Panc1 (cell line): Measurements from ENCODE around the gene ALPL. TPM values are rescaled to one million over a fixed set of nuclear protein-coding genes. Genes with fewer than 3 reads are reported as not detected.
A peak's percentile ranks its signal among the peaks of the same experiment; 100 is the strongest.

ENCODE experiments used
- ATAC-seq: fragments of 200-7000 bp; cut with Tn5 transposase; 2 replicates; pipeline ENCODE4 v1.9.1; 2020; ENCODE audit warnings: mild to moderate bottlenecking, moderate library complexity
- BruUV-seq: library from RNA; stranded (reverse); fragments of 400-500 nt; replicated peaks from 2 replicates; lab custom pipeline; 2021; lab: Mats Ljungman, UMichigan
- CTCF ChIA-PET: fragments of 300-600 bp; sonication (Branson Sonifier 250); formaldehyde crosslinking; loops from one replicate; lab custom pipeline; 2022; ENCODE audit warnings: antibody characterized with exemption; lab: Charles Lee
- POLR2A ChIA-PET: fragments of 300-600 bp; sonication (Branson Sonifier 250); formaldehyde crosslinking; loops from one replicate; lab custom pipeline; 2022; ENCODE audit warnings: antibody characterized with exemption; lab: Charles Lee
- DNase-seq: peaks from one replicate; pipeline ENCODE4 v3.0.0-alpha.2; 2010; ENCODE audit warnings: low read depth, low spot score
- H3K27ac ChIP-seq: 2 replicates; pipeline ENCODE4 v1.5.1; 2011; ENCODE audit warnings: mild to moderate bottlenecking, low read length, inconsistent platforms
- H3K27me3 ChIP-seq: fragments of 200-500 bp; sonication (Bioruptor generic); 2 replicates; pipeline ENCODE4 v1.6.0; 2014; ENCODE audit warnings: low read length, inconsistent platforms; ENCODE audit not compliant: control insufficient read depth, insufficient read depth
- H3K36me3 ChIP-seq: fragments of 200-500 bp; sonication (Bioruptor generic); 2 replicates; pipeline ENCODE4 v1.5.1; 2014; ENCODE audit warnings: inconsistent platforms, mild to moderate bottlenecking, low read length, moderate library complexity; ENCODE audit not compliant: control insufficient read depth, insufficient read depth
- H3K4me1 ChIP-seq: 2 replicates; pipeline ENCODE4 v1.5.1; 2011; ENCODE audit warnings: inconsistent platforms, mild to moderate bottlenecking, low read length, moderate library complexity; ENCODE audit not compliant: control insufficient read depth, insufficient read depth
- H3K4me3 ChIP-seq, 2 experiments: 2 replicates each; pipeline ENCODE4 v1.5.1; 2011 to 2012; ENCODE audit warnings: low read depth in 2 of 2, low read length in 2 of 2, mild to moderate bottlenecking in 2 of 2, inconsistent platforms in 1 of 2, moderate library complexity in 1 of 2
- H3K9me3 ChIP-seq: fragments of 200-500 bp; sonication (Bioruptor generic); 2 replicates; pipeline ENCODE4 v1.5.1; 2014; ENCODE audit warnings: low read depth, mild to moderate bottlenecking, inconsistent platforms, low read length, moderate library complexity; ENCODE audit not compliant: control insufficient read depth, insufficient read depth
- CTCF ChIP-seq: fragments of 450-650 bp; IDR thresholded peaks from 2 replicates; pipeline ENCODE4 v1.5.1; 2017; ENCODE audit warnings: mild to moderate bottlenecking
- POLR2AphosphoS5 ChIP-seq: IDR thresholded peaks from 2 replicates; pipeline ENCODE4 v1.6.1; 2012; ENCODE audit warnings: mild to moderate bottlenecking, low read depth, low read length, moderate library complexity
- REST ChIP-seq, 2 experiments: IDR thresholded peaks; 2 replicates each; pipeline ENCODE4 v1.6.1; 2011 to 2012; ENCODE audit warnings: low read depth in 2 of 2, control low read depth in 1 of 2, low read length in 1 of 2, mild to moderate bottlenecking in 1 of 2, moderate library complexity in 1 of 2; ENCODE audit not compliant: insufficient read depth in 1 of 2
- SIN3A ChIP-seq: IDR thresholded peaks from 2 replicates; pipeline ENCODE4 v1.6.1; 2012; ENCODE audit warnings: low read depth, mild to moderate bottlenecking, low read length, moderate library complexity, borderline replicate concordance; ENCODE audit not compliant: insufficient read depth
- in situ Hi-C: cut with HindIII; loops from 2 replicates; pipeline ENCODE4 v1.10.0; 2016; ENCODE audit warnings: low sequenced_read_pairs, low pct_unique_long_range_greater_than_20kb
- intact Hi-C: fragments of 100-400 bp; cut with micrococcal nuclease; formaldehyde crosslinking; loops from one replicate; pipeline ENCODE4 v1.10.0; 2022; ENCODE audit not compliant: unreplicated experiment
- total RNA-seq: library from RNA; stranded (reverse); gene quantifications from one replicate; pipeline ENCODE4 v1.2.1, GENCODE V29; 2021; ENCODE audit not compliant: unreplicated experiment

The ALPL gene
- total RNA-seq, 1 experiment from 2014 or later: 0.82 TPM

- peak; percentile 68 for ATAC-seq
- Histone ChIP-seq H3K4me1 (no peaks in the 10 kb centered on the region; the same call in 1 of the 2 replicates), H3K36me3 (no peaks in the 10 kb centered on the region), H3K9me3 (no peaks in the 10 kb centered on the region), H3K4me3 (no peak overlapping the region), H3K27ac (no peak overlapping the region), H3K27me3 (no peaks in the 10 kb centered on the region)
- BruUV-seq: no TSS peak
- in situ Hi-C loops (no loop called here), intact Hi-C loops (loop anchor here (10.0 kb wide), 1 partner anchor 60 kb away; no protein-coding TSS in a partner anchor)
- POLR2A ChIA-PET: no interaction called here
- DNase-seq: no peak
- peak; percentile 34; a peak in 1 of 4 replicates for TF ChIP-seq REST (IDR thresholded peaks at IDR 0.05; ENCODE audit: insufficient read depth in 1 of 2, low read depth in 2 of 2, low read length in 1 of 2)
- TF ChIP-seq CTCF: peak; percentile 91
- TF ChIP-seq SIN3A: no peak
- CTCF ChIA-PET: interaction anchor here (0.6 kb wide), 1 partner anchor 352 kb away, joined by 5 read pairs; no protein-coding TSS in a partner anchor
These were observed 86.0 kb downstream of the ALPL start for GRCh38 chr1:21594935-21595897.

GRCh38 chr1:21596174-21596573 lies 87.0 kb downstream of the ALPL start:
- Histone ChIP-seq H3K27me3 (no peaks in the 10 kb centered on the region), H3K9me3 (no peaks in the 10 kb centered on the region), H3K36me3 (no peaks in the 10 kb centered on the region), H3K4me1 (no peaks in the 10 kb centered on the region), H3K4me3 (no peak overlapping the region), H3K27ac (no peak overlapping the region)
- TF ChIP-seq REST (IDR thresholded peaks at IDR 0.05; ENCODE audit: insufficient read depth in 1 of 2, low read depth in 2 of 2, low read length in 1 of 2): no peak
- TF ChIP-seq POLR2AphosphoS5: no peak
- no peak for TF ChIP-seq CTCF
- no peak for TF ChIP-seq SIN3A
- BruUV-seq: no TSS peak
- ATAC-seq: no peak
- intact Hi-C loops: loop anchor here (10.0 kb wide), 1 partner anchor 59 kb away; no protein-coding TSS in a partner anchor
- ChIA-PET CTCF (no interaction called here), POLR2A (no interaction called here)
- in situ Hi-C loops: no loop called here
- DNase-seq: no peak
